GM20000 (cell line): ENCODE data around the gene TMED4.
"Not testable (repeated sequence)": the region's sequence is repeated elsewhere in the genome, so short reads cannot be mapped to it uniquely, and the experiment has no call there.

Experiments used
- DNase-seq: peaks from one replicate; pipeline ENCODE4 v3.0.0; 2012; ENCODE audit warnings: low spot score
- TF ChIP-seq, protein P1 (sequence below): IDR thresholded peaks from 2 replicates; pipeline ENCODE4 v1.5.1; 2012; ENCODE audit warnings: mild to moderate bottlenecking, control low read depth; ENCODE audit errors: extremely low read depth, missing control alignments

TMED4 gene

DNA sequence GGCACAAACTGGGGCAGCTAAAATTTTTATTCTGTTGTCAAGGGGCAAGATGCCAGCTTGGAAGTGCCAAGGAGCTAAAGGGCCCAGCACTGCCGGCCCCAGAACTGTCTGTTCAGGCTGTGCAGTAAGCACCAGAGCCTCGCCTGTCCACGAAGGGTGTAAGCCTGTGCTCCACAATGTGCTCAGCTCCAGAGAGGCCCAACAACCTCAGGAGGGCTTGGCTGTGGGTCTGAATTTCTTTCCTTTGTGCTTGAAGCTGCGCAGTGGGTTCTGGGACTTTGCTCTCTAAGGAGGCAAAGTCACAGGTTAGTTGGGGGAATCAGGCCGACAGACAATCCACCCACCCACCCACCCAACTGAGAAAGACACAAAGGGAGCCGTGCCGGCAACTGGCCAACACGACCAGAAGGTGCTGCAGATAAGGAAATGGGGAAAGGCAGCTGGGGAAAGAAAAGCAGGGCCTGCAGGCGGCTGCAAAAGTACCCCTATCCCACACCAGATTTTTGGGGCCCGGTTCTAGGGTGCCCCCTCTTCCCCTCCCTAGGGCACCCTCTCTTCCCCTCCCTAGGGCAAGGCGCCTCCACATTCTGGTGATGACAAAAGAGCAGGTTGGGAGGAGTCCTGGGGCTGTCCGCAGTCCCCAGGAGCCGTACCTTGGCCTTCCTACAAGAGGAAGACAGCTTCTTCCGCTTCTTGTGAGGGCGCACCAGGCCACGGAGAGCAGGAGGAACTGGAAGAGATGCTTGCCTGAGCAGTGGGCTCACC, 16.1 kb downstream of the TMED4 start:
- no peak for DNase-seq
- TF ChIP-seq, protein P1, sequence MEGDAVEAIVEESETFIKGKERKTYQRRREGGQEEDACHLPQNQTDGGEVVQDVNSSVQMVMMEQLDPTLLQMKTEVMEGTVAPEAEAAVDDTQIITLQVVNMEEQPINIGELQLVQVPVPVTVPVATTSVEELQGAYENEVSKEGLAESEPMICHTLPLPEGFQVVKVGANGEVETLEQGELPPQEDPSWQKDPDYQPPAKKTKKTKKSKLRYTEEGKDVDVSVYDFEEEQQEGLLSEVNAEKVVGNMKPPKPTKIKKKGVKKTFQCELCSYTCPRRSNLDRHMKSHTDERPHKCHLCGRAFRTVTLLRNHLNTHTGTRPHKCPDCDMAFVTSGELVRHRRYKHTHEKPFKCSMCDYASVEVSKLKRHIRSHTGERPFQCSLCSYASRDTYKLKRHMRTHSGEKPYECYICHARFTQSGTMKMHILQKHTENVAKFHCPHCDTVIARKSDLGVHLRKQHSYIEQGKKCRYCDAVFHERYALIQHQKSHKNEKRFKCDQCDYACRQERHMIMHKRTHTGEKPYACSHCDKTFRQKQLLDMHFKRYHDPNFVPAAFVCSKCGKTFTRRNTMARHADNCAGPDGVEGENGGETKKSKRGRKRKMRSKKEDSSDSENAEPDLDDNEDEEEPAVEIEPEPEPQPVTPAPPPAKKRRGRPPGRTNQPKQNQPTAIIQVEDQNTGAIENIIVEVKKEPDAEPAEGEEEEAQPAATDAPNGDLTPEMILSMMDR, result no peak

DNA sequence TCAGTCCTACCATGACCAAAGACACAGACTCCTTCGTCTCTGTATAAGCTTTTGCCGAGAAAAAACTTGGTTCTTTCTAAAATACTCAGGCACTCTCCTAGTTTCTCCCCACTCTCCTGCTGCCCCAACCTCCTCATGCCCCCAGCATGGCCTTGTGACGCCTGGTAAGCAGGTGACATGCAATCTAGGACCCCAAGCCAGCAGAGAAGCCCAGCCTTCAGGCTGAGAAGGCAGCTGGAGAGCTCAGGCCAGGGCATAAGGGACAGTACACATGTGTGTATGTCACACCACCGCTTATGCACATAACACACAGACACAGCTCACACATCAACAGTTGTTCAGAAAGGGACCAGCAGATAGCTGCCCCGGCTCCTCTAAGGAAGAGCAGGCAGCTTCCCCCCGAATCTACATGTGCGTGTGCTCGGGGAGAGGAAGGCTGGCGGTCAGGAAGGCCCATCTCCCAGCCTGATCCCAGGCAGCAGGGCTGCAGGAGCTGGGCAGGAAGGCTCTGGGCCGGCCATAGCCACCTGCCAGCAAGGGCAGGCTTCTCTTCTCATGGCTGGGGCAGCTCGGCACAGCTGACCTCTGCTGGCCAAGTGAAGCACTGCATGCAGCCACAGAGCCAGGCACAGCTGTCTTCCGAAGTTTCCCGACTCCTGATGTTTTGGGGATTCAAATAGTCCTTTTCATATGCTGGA, 16.8 kb downstream of the TMED4 start:
- DNase-seq, result peak; percentile 62

DNA sequence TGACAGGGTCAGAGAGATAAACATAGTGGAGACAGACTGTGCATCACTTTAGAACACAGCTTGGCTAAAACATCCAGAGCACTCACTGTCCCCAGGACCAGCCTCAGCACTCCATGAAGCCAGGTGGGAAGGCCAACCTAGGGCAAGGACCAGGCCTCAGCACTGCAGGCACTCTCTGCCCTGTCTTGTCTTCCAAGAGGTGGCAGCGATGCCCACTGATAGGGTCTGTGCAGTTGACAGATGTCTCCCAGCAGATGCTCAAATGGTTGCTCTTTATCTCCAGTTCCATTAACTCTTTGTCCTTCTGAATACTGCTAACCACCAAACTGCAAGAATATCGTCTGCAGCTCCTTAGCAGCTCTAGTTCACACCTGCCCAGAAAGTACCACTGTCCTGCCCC, 17.4 kb downstream of the TMED4 start:
- DNase-seq, result no peak
- TF ChIP-seq, protein P1, result no peak

More for the DNA sequence above, 16.8 kb downstream of the TMED4 start:
- TF ChIP-seq, protein P1, result peak; percentile 94

DNA sequence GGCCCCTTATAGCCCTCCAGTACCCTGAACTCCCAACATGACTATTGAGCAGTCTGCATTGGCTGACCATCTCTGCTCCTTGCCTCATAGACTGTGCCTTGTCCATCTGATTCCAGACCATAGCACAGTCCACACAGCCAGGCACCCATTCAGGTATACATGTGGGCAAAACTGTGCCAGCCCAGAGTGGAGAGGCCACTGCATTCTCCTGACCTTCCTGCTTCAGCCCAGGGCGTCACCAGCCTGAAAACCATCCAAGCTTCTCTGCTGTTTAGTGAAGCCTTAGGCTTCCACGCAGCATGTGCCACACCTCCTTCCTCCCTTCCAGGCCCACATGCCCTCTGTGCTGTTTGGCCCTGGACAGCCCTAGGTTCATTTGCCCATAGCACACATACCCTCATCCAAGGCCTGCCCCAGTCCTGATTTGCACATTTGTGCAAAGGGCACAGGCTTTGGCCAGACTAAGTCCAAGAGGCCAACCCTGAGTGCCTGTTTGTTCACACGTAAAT, 18.8 kb downstream of the TMED4 start:
- DNase-seq, result no peak
- TF ChIP-seq, protein P1, result no peak

DNA sequence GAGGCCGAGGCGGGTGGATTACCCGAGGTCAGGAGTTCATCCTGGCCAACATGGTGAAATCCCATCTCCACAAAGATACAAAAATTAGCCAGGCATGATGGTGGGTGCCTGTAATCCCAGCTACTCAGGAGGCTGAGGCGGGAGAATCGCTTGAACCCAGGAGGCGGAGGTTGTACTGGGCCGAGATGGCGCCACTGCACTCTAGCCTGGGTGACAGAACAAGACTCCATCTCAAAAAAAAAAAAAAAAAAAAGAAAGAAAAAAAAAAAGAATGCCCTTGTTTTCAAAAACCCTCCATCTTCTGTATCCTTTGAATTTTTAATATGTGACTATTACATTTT, 19.4 kb downstream of the TMED4 start:
- not testable (repeated sequence) for DNase-seq

DNA sequence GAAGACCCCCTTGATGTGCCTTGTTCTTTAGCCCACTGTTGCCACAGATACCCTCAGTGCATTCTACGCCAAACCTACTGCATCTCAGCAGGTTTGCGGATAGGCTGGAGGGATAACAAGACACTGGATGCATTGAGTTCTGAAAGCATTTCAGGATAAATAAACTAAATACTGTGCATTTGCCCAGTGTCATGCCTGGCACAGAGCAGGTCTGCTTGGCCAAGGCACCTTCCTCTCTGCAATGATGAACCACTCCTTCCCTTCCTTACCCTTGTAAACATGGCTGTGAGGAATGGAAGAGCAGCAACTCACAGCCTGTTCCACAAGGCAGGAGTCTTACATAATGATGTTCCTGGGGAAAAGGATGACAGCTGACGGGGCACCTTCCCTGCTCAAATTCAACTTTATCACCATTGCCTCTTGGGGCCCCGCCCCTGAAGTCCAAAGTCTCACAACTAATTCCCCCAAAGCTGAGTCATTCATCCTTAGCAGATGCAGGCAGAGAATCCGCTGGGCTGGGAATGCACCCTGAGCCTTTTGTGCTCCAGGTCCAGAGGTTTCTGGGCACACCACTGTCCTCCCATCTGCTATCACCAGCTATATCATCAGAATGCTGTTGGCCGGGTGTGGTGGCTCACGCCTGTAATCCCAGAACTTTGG, 19.9 kb downstream of the TMED4 start:
- no peak for DNase-seq
- TF ChIP-seq, protein P1, result no peak

DNA sequence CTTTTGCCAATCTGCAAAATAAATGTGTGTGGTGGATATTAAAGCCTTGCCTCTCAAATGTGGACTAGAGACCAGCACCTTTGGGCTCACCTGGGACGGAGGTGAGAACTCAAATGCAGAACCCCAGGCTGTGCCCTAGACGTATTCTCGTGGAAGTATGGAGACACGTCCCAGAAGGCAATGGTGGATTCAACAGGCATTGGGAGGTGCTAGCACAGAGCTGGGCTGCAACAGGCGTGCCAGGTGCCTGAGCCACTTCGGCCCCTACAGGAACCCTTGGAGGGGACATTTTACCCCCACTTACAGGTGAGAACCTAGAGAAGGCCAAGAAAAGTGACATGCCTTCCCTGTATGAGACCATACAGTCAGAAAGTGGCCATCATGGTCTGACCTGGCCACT, 20.6 kb downstream of the TMED4 start:
- no peak for DNase-seq
- TF ChIP-seq, protein P1, result no peak
